ENCODE results near the gene SMARCA5.

Gene SMARCA5

DNA sequence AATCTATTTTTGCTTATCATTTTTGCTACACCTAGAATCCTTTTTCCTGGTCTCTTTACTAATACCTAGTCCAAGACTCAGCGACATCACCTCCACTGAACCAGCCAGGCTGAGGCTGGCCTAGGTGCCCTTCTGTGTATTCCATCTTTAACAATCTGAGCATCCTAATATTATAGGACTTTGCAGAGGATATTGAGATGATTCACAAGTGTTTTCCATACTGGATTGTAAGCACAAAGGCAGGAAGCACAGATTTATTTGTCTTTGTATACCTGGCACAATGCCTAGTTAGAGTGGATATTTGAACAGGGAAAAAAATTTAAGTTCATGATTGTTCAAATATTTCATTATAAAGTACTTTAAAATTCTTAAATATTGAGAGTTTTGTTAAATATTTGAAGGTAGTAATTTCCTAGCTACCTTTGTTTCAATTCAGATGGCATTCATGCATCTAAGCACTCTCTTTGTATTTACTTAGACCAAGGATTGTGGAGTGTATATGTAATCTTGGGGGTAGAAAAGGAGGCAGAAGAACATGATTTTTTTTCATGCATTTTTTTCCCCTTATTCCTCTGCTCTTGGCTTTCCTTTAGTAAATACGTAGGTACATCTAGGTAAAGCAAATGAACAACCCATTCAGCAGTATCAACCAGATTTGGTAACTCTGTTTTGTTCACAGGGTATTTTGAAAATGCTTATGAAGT lies 18.4 kb downstream of the SMARCA5 start:
- no peak for DNase-seq (ENCODE audit: low read depth in 2 of 2)

DNA sequence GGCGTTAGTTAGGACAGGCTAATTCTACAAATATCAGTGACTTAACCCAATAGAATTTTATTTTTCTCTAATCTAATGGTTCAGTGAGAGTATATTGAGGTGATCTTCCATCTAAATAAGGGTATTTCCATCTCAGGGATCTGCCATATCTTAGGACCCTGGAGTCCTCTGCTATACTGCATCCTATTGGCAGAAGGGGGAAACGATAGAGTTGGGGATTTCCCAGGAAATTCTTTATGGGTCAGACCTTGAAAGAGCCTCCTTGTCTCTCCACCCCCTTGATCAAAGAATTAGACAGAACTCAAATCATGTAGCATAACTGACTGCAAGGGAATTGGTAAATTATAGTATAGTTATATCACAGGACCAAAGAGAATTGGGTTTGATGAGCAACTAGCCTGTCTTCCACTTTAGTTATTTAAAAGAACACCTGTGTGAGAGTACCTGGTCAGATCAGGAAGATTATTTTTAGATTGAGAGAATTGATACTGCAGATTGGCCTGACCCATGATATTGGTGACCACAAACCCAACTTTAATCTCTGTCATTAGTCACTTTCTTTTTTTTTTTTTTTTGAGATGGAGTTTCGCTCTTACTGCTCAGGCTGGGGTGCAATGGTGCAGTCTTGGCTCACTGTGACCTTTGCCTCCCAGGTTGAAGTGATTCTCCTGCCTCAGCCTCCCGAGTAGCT lies 25.6 kb downstream of the SMARCA5 start:
- no peak for DNase-seq (ENCODE audit: low read depth in 2 of 2)

DNA sequence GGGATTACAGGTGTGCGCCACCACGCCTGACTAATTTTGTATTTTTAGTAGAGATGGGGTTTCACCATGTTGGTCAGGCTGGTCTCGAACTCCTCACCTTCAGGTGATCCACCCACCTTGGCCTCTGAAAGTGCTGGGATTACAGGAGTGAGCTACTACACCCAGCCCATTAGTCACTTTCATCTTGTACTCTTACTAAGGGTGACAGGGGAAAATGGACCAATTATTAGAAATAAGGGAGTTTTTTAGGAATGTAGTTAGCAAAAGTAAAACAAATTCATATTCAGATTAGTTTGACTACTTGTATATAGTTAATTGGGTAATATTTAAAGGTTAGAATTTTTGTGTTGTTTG lies 26.1 kb downstream of the SMARCA5 start:
- no peak for DNase-seq (ENCODE audit: low read depth in 2 of 2)

DNA sequence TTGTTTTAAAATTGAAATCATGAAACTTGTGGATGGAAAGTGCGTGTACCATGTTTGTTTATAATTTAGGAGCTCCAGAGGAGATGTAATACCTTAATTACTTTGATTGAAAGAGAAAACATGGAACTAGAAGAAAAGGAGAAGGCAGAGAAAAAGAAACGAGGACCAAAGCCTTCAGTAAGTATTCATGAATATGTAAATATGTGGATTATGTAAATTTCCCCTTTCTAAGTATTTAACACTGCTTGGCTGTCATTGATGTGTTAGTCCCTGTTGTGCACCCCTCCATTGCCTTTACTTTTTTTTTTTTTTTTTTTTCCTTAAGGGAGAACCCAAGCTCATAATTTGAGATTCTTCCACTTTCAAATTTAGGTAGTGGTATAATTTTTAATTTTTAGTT lies 36.4 kb downstream of the SMARCA5 start:
- no peak for DNase-seq (ENCODE audit: low read depth in 2 of 2)

DNA sequence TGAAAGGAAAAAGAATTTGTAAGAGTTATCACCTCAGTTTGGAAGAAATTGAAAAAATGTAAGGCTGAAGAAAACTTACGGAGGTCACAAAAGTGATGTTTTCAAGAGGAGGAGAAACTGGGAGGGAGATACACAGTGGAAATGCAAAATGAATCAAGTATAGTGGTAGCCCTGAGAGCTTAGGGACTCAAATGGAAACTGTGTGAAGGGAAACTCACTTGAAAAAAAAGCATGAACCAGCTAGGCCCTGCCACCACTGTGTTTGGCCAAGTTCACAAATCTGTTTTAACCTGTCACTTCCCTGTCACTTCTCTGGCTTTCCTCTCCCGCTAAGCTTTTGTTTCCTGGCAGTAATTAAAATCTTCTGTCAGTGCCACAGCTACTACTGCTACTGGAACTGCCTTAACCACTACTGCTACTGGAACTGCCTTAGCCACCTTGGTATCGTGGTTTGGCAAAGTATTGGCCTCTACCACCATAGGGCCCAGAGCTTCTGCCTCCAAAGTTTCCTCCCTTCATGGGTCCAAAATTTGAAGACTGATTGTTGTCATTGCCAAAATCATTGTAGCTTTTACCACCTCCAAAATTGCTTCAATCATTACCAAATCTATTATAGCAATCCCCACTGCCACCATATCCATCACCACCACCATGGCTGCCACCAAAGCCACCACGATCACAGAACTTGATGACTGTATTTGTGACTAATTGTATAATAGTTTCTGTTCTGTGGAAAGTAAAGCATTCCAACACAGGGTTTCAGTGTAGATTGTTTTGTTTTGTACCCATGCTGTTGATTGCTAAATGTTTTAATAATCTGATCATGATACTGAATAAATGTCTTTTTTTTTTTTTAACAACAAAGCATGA lies 41.5 kb downstream of the SMARCA5 start:
- DNase-seq (ENCODE audit: low read depth in 2 of 2): no peak

DNA sequence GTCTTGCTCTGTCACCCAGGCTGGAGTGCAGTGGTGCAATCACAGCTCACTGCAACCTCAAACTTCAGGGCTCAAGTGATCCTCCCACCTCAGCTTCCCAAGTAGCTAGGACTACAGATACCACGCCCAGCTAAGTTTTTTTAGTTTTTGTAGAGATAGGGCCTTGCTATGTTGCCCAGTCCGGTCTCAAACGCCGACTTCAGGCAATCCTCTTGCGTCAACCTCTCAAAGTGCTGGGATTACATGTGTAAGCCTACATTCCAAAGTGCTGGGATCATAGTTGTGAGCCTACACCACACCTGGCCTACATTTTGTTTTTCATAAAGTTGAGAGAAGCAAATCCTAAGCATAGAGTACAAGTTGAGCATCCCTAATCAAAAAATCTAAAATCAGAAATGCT lies 42.2 kb downstream of the SMARCA5 start:
- no peak for DNase-seq (ENCODE audit: low read depth in 2 of 2)

DNA sequence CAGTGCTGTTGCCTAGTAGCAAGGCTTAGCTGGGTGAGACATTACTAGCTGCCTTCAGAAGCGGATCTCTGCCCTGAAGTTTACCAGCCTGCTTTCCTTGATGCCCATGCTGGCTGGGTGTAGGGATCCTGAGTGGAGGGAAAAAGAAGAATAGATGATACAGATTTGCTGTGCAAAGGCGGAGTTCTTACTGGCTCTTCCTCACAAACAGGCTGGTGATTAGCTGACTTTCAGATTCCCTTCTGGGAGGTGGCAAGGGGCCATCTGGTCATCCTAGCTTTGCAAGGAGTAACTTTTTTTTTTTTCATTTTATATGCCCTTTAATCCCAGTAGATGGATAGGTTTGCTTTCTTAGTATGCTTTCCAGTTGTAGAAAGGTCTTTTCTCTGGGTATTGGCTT lies 44.8 kb downstream of the SMARCA5 start:
- no peak for DNase-seq (ENCODE audit: low read depth in 2 of 2)

DNA sequence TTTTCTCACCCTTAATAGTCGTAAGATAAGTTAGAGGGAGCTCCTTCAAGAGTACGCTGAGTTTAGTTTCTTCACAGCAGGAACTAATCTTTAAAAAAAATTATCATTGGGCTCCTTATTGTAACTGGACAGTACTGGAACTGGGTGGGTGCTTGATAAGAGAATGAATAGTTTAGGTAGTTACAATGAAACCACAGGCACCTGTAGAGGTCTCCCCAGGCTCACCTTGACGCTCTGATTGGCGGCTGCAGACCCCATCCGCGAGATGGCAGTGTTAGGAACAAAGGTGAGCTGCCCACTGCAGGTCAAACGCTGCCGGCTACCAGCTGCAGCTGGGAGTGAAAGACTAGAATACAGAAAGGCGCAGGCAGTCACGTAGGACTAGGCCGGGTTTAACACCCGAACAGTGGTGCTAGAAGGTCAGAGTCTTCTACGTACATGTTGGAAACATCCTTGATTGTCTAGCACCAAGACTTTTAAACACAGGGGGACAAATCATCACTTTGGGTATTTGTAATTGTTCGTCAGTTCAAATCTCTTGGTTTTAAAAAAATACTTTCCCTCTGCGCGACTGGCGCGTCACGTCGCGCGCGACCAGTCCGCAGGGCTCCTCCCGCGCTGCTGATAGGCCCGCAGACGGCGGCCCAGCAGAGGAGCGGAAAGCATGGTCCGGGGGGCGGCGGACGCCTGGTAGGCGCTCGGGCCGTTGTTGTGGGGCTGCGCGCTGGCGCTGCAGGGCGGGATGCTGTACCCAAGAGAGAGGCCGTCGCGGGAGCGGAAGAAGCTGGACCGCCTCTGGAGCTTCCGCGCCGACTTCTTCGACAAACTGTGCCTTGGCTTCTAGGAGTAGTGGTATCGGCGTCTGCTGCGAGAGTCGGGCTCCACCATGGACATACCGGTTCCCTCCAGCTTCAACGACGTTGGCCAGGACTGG lies 45.6 kb downstream of the SMARCA5 start:
- DNase-seq (ENCODE audit: low read depth in 2 of 2): peak; percentile 50 to 51

DNA sequence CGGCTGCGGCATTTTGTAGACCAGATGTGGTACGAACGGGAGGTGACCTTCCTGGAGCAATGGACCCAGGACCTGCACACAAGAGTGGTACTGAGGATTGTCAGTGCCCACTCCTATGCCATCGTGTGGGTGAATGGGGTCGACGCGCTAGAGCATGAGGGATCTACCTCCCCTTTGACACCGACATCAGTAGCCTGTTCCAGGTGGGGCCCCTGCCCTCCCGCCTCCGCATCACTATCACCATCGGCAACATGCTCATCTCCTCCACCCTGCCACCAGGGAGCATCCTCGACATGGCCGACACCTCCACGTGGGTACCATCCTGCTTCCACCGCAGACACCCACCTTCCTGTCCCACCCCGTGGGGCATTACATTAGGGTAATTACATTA lies 46.2 kb downstream of the SMARCA5 start:
- DNase-seq (ENCODE audit: low read depth in 2 of 2): peak in 1 of 2 donors; percentile 9

DNA sequence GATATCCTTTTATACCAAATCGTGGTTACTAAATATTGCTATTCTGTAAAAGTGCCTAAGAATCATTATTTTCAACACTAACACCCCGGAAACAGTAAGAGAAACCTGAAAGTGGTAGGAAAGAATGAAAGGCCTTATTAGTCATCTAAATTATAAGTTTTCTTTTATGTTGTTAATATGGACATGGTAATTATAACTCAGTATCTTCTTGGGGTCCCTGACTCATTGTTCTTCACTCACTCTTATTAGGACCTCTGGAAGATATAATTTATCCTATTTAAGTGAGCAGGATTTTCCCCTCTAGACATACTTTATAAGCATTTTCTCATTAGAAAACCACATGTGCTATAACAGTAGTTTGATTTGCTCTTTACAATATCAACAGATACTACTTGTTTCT lies 51.0 kb downstream of the SMARCA5 start:
- DNase-seq (ENCODE audit: low read depth in 2 of 2): no peak

DNA sequence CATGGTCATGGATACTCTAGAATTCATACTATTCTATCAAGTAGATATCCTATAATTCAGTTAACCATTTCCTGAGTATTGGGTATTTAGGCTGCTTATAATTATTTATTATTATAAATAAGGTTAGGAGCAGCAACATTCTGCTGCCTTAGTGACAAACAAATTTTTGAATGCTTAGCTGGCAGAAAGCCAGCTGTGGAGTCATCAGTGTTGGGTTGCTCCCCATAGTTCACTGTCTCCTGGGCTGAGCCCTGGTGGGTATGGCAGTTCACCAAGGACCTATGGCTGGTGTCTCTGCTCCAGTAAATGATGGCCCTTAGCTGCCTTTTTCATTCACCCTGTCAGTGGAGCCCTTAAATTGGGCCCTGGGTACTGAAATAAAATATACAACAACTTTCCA lies 61.8 kb downstream of the SMARCA5 start:
- DNase-seq (ENCODE audit: low read depth in 2 of 2): no peak

DNA sequence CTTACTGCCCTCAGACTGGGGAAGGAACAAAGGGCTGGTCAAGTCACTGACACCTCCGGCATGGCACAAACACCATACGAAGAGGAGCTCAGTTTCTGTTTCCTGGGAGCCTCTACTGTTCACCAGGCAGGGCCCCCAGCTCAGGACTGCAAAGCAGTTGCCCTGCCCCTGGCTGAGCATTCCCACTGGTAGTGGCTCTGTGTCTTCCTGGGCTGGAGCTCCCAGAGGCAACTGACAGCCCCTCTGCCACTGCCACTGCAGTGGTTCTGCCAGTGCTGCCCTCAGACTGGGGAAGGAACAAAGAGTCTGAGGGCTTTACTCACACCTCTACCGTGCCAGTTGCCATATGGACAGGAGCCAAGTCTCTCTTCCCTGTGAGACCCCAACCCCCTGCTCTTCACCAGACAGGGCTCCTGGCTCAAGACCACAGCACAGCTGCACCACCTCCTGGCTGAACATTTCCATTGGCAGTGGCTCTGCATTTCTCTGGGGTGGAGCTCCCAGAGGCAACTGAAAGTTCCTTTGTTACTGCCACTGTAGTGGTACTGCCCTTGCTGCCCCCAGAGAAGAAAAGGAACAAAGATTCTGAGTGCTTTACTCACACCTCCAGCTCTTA lies 67.9 kb downstream of the SMARCA5 start:
- DNase-seq (ENCODE audit: low read depth in 2 of 2): no peak

DNA sequence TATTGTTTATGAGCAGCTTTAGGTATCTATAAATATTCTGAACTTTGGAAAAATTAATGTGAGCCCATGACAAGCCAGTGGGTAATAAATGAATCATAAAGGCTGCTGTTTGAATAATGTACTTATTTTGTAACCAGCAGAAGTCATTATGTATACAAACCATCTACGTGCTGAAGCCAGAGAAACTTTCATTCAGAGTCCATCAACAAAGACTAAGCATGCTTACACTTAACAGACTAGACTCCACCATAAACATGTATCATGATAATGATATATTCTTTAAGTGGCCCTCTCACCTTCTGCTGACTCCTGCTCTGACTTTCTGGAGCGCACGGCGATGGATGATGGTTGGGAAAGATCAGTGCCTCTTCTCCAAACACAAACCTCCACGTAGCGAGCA lies 72.0 kb downstream of the SMARCA5 start:
- no peak for DNase-seq (ENCODE audit: low read depth in 2 of 2)

DNA sequence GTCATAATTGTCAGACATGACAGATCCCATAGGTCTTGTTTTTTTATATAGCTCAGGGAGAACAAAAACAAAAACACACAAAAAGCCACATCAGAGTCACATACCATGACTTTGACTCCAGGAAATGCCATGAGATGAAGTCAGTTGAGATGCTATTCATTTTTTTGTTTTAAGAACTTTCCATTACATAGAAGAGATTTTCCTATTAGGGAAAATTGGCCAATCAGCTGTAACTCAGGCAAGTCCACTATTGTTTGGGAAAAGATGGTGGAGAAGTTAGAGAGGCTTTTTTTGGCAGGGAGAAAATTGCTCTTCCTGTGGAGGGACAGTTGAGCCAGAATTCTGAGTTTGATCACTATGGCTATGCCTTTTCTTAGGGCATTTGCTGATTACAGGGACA lies 72.6 kb downstream of the SMARCA5 start:
- DNase-seq (ENCODE audit: low read depth in 2 of 2): no peak

DNA sequence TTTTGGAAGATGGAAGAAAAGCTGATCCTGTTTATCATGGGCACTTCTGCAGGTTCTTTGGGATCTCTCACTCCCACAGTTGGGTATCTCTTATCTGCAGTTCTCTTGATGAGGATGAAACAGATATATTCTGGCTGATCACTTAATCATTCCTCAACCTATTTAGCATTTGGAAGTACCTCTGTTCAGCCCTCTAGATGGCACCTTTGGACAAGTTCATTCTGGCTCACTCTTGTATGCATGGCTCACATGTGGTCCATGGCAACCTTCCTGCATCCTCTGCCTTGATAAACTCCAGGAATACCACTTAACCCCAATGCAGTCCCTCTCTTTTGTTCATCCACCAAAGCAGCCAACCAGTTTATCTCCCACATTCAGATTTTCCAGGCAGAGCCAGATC lies 74.2 kb downstream of the SMARCA5 start:
- DNase-seq (ENCODE audit: low read depth in 2 of 2): no peak

DNA sequence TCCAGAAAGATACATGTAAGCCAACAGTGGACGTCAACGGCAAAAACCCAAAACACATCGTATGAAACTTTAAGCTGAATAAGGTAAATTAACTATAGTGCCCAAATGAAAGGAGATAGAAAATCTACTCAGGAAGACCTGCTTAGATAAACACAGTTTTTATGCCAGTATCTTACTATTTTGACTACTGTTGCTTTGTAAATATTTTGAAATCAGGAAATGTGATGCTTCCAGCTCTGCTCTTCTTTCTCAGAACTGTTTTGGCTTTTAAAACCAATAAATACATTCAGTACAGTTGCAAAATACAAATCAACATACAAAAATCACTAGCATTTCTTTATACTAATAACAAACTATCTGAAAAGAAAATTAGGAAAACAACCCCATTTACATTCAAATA lies 83.8 kb downstream of the SMARCA5 start:
- DNase-seq (ENCODE audit: low read depth in 2 of 2): no peak

DNA sequence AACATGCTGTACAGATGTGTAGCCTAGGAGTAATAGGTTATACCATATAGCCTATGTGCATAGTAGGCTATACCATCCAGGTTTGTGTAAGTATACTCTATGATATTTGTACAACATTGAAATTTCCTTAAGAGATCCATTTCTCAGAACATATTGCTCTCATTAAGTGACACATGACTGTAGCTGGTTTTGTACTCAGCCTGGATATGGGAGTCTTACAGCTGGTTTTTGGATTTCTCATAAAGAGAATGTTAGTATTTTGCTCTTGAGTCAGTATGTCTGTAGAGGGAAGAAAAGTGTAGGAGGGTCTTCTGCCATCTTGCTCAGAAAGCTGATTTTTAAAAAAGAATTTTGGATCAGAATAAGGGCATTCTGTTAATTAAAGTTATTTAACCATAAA lies 85.3 kb downstream of the SMARCA5 start:
- DNase-seq (ENCODE audit: low read depth in 2 of 2): no peak

DNA sequence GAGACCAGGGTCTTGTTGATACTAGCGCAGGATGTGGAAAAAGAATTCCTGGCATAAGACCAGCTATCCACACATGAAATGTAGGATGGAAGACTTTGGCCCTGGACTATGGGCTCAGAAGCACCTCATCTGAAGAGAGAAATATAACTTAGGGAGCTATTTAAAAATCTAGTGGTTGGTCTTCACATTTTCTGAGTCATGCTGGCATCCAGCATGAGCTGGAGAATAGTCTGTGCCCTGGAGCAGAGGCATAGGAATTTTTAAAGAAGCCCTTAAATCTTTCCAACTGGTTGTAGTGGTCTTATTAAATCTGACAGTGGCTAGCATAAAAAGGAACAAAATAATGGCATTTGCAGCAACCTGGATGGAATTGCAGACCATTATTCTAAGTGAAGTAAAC lies 86.3 kb downstream of the SMARCA5 start:
- no peak for DNase-seq (ENCODE audit: low read depth in 2 of 2)

DNA sequence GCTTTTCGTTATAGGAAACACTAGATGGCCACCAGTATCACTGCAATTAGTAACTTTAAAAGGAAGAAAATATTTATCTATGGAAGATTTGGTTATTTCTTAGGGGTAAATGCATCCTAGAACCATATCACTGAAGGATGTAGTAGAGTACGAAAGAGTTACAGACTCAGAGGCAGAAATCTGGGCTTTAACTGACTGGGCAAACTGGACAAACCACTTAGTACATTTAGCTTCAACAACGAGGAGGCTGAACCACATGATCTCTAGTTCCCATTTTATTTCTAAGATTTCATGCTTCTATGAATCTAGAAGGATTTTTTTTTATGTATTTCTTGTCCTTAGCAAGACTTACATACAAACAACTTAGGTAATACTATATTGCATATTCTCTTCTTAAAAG lies 93.0 kb downstream of the SMARCA5 start:
- DNase-seq (ENCODE audit: low read depth in 2 of 2): no peak

Measured in activated CD4-positive, alpha-beta T cell treated with anti-CD3 and anti-CD28 coated beads for 24 hours (primary cell).